NCI-H1694 treated with DMSO at 0.1 percent for 48 hours (cell line): ENCODE results near the gene CYB561A3.

ENCODE experiments used
- DNase-seq: peaks from one replicate; lab custom pipeline; 2025; lab: John Stamatoyannopoulos, UW

The CYB561A3 gene

GRCh38 chr11:61325649-61326414, 35.9 kb downstream of the CYB561A3 start:
- no peak for DNase-seq

GRCh38 chr11:61315260-61315659, 46.4 kb downstream of the CYB561A3 start:
- no peak for DNase-seq

GRCh38 chr11:61310749-61311148, 50.9 kb downstream of the CYB561A3 start:
- DNase-seq: no peak

- DNase-seq: no peak
These were observed 51.9 kb downstream of the CYB561A3 start for GRCh38 chr11:61309739-61310138.

GRCh38 chr11:61309141-61309540, 52.5 kb downstream of the CYB561A3 start:
- no peak for DNase-seq

- DNase-seq: no peak
These were observed 54.3 kb downstream of the CYB561A3 start for GRCh38 chr11:61307354-61307753.

GRCh38 chr11:61306221-61306620, 55.5 kb downstream of the CYB561A3 start:
- no peak for DNase-seq

- no peak for DNase-seq
These were observed 56.3 kb downstream of the CYB561A3 start for GRCh38 chr11:61305417-61305816.

- no peak for DNase-seq
These were observed 58.0 kb downstream of the CYB561A3 start for GRCh38 chr11:61303725-61304124.

GRCh38 chr11:61302550-61302949, 59.1 kb downstream of the CYB561A3 start:
- DNase-seq: no peak
